ENCODE data around the gene SMG9.

SMG9 gene

GRCh38 chr19:43780706-43781525 is 26.2 kb upstream of the SMG9 start, which contains the start of gene KCNN4:
TSS of gene KCNN4 (minus strand) at chr19:43780973. CDS start at chr19:43780861, 112 bp downstream.
- POLR2A ChIA-PET, result interaction anchor here (0.7 kb wide), 1 partner anchor 32 kb away, joined by 6 read pairs; no protein-coding TSS in a partner anchor
- CTCF ChIA-PET, result interaction anchor here (0.8 to 9.6 kb wide), 4 partner anchors 16 to 35 kb away, joined by 3 to 234 read pairs (median 28); partner anchors contain the start of gene SMG9
- TF ChIP-seq CTCF (IDR thresholded peaks at IDR 0.05; ENCODE audit: control extremely low read depth, extremely low read depth, low read depth, missing control alignments), result no peak
- peak; percentile 86 for DNase-seq (ENCODE audit: extremely low spot score)

- CTCF ChIA-PET, result interaction anchor here (1.0 to 9.6 kb wide), 7 partner anchors 17 to 38 kb away, joined by 3 to 234 read pairs (median 3); partner anchors contain the start of gene SMG9
- TF ChIP-seq CTCF (IDR thresholded peaks at IDR 0.05; ENCODE audit: control extremely low read depth, extremely low read depth, low read depth, missing control alignments), result peak; percentile 45
- DNase-seq (ENCODE audit: extremely low spot score), result peak; percentile 72
- POLR2A ChIA-PET, result no interaction called here
These were observed 25.1 kb upstream of the SMG9 start for GRCh38 chr19:43779820-43780219.

GRCh38 chr19:43779147-43779819 is 24.5 kb upstream of the SMG9 start:
- POLR2A ChIA-PET, result interaction anchor here (0.8 kb wide), 1 partner anchor 43 kb away, joined by 3 read pairs; no protein-coding TSS in a partner anchor
- CTCF ChIA-PET, result interaction anchor here (1.0 to 9.6 kb wide), 9 partner anchors 17 to 260 kb away, joined by 3 to 234 read pairs (median 4); partner anchors contain the start of gene SMG9
- DNase-seq (ENCODE audit: extremely low spot score), result no peak
- no peak for TF ChIP-seq CTCF (IDR thresholded peaks at IDR 0.05; ENCODE audit: control extremely low read depth, extremely low read depth, low read depth, missing control alignments)

- DNase-seq (ENCODE audit: extremely low spot score), result no peak
- CTCF ChIA-PET, result interaction anchor here (1.0 to 9.6 kb wide), 8 partner anchors 17 to 259 kb away, joined by 3 to 234 read pairs (median 4); partner anchors contain the start of gene SMG9
- POLR2A ChIA-PET, result interaction anchor here (0.8 to 2.2 kb wide), 2 partner anchors 11 to 43 kb away, joined by 3 to 6 read pairs; no protein-coding TSS in a partner anchor
- TF ChIP-seq CTCF (IDR thresholded peaks at IDR 0.05; ENCODE audit: control extremely low read depth, extremely low read depth, low read depth, missing control alignments), result no peak
These were observed 23.9 kb upstream of the SMG9 start for GRCh38 chr19:43778651-43779050.

GRCh38 chr19:43777163-43777695 is 22.5 kb upstream of the SMG9 start:
- DNase-seq (ENCODE audit: extremely low spot score), result peak; percentile 40
- ChIA-PET POLR2A (interaction anchor here (0.6 to 2.2 kb wide), 2 partner anchors 10 to 1260 kb away, joined by 3 to 6 read pairs; no protein-coding TSS in a partner anchor), CTCF (interaction anchor here (1.2 to 9.6 kb wide), 3 partner anchors 16 to 222 kb away, joined by 3 to 234 read pairs (median 53); partner anchors contain the start of gene SMG9)
- TF ChIP-seq CTCF (IDR thresholded peaks at IDR 0.05; ENCODE audit: control extremely low read depth, extremely low read depth, low read depth, missing control alignments), result no peak

GRCh38 chr19:43776286-43776685 is 21.5 kb upstream of the SMG9 start:
- peak; percentile 45 for DNase-seq (ENCODE audit: extremely low spot score)
- ChIA-PET POLR2A (no interaction called here), CTCF (interaction anchor here (1.2 to 9.6 kb wide), 3 partner anchors 15 to 33 kb away, joined by 6 to 234 read pairs (median 53); partner anchors contain the start of gene SMG9)
- TF ChIP-seq CTCF (IDR thresholded peaks at IDR 0.05; ENCODE audit: control extremely low read depth, extremely low read depth, low read depth, missing control alignments), result no peak
